Vagina (tissue), 2 donors: ENCODE measurements around the gene ZNF780B.

ENCODE experiments used
- CTCF ChIP-seq, 3 experiments: fragments of 450-650 bp in 2 of 3; fragments of 200-600 bp in 1 of 3; sonication (generic) in 1 of 3; IDR thresholded peaks; one replicate each; pipeline ENCODE4 v1.5.1; 2017 to 2019; ENCODE audit warnings: antibody characterized with exemption in 3 of 3, mild to moderate bottlenecking in 2 of 3, moderate library complexity in 2 of 3
- POLR2A ChIP-seq, 2 donors: fragments of 450-650 bp; IDR thresholded peaks; one replicate each; pipeline ENCODE4 v1.6.1; 2017; ENCODE audit warnings: antibody characterized with exemption in 2 of 2, mild to moderate bottlenecking in 2 of 2, moderate library complexity in 2 of 2

- TF ChIP-seq POLR2A (IDR thresholded peaks at IDR 0.05) (no peak), CTCF (IDR thresholded peaks at IDR 0.05) (no peak)
Observed at GRCh38 chr19:39986643-39987042, 69.4 kb downstream of the ZNF780B start.
